ENCODE measurements around the gene SPIN4. TPM values are rescaled to one million over a fixed set of nuclear protein-coding genes. Genes with fewer than 3 reads are reported as not detected.
"Not testable (repeated sequence)": the region's sequence is repeated elsewhere in the genome, so short reads cannot be mapped to it uniquely, and the experiment has no call there.

SPIN4 gene
- total RNA-seq, 1 experiment from 2014 or later: 12.4 TPM

DNA sequence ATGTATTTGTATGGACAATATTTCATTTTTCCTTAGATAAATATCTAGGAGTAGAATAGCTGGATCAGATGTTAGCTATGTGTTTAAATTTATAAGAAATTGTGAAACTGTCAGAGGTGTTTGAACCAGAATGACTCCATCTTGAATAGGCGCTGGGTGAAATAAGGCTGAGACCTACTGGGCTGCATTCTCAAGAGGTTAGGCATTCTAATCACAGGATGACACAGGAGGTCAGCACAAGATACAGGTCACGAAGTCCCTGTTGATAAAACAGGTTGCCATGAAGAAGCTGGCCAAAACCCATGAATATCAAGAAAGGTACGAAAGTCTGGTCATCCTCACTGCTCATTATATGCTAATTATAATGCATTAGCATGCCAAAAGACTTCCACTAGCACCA is 36.3 kb upstream of the SPIN4 start:
- DNase-seq (ENCODE audit: low spot score): no peak
- no peak for TF ChIP-seq ATF2 (CRISPR knock-in tag; IDR thresholded peaks at IDR 0.05; ENCODE audit: borderline replicate concordance, low read depth)
- no peak for TF ChIP-seq TEAD4 (CRISPR knock-in tag; IDR thresholded peaks at IDR 0.05)
- no peak for TF ChIP-seq AFF4 (CRISPR knock-in tag; IDR thresholded peaks at IDR 0.05; ENCODE audit: borderline replicate concordance)
- no peak for TF ChIP-seq JUN (CRISPR knock-in tag; IDR thresholded peaks at IDR 0.05)
- TF ChIP-seq, protein P1, sequence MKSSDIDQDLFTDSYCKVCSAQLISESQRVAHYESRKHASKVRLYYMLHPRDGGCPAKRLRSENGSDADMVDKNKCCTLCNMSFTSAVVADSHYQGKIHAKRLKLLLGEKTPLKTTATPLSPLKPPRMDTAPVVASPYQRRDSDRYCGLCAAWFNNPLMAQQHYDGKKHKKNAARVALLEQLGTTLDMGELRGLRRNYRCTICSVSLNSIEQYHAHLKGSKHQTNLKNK (CRISPR knock-in tag; IDR thresholded peaks at IDR 0.05): no peak
- CTCF ChIA-PET: no interaction called here
- Mint-ChIP-seq H3K36me3 (peaks cover 7% of the 10 kb centered on the region; the same call in 1 of the 2 replicates), H3K27me3 (ENCODE audit: low read depth) (peaks cover under 1% of the 10 kb centered on the region; the same call in 1 of the 2 replicates), H3K4me3 (no peak overlapping the region), H3K9me3 (peaks cover 4% of the 10 kb centered on the region; the same call in 1 of the 2 replicates), H3K27ac (no peak overlapping the region), H3K4me1 (peaks cover 15% of the 10 kb centered on the region)
- ATAC-seq: no peak
- POLR2A ChIA-PET: no interaction called here

GRCh38 chrX:63384263-63384662 is 33.1 kb upstream of the SPIN4 start:
- H3K27ac Mint-ChIP-seq; ATAC-seq; DNase-seq (ENCODE audit: low spot score); POLR2A ChIA-PET; H3K4me3 Mint-ChIP-seq; CTCF ChIA-PET; H3K9me3 Mint-ChIP-seq; H3K36me3 Mint-ChIP-seq; H3K27me3 Mint-ChIP-seq (ENCODE audit: low read depth): not testable (repeated sequence)
- H3K4me1 Mint-ChIP-seq: peaks cover 19% of the 10 kb centered on the region

DNA sequence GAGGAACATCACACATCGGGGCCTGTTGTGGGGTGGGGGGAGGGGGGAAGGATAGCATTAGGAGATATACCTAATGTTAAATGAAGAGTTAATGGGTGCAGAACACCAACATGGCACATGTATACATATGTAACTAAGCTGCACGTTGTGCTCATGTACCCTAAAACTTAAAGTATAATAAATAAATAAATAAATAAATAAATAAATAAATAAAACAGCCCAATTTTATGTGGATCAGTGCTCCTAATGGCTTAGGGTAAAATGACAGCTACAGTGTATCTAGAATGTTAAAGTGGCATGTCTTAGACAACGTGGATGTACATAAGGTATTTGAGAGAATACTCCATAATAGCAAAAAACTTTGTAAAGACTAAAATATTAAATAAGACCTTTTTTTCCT is 21.9 kb upstream of the SPIN4 start:
- Mint-ChIP-seq H3K36me3 (peaks cover 17% of the 10 kb centered on the region), H3K9me3 (peaks cover 26% of the 10 kb centered on the region), H3K4me1 (peaks cover 12% of the 10 kb centered on the region)
- H3K27me3 Mint-ChIP-seq (ENCODE audit: low read depth); ATAC-seq; CTCF ChIA-PET; H3K4me3 Mint-ChIP-seq; DNase-seq (ENCODE audit: low spot score); POLR2A ChIA-PET; H3K27ac Mint-ChIP-seq: not testable (repeated sequence)

DNA sequence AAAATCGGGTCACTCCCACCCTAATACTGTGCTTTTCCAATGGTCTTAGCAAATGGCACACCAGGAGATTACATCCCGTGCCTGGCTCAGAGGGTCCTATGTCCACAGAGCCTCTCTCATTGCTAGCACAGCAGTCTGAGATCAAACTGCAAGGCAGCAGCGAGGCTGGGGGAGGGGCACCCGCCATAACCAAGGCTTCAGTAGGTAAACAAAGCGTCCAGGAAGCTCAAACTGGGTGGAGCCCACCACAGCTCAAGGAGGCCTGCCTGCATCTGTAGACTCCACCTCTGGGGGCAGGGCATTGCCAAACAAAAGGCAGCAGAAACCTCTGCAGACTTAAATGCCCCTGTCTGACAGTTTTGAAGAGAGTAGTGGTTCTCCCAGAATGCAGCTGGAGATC is 16.6 kb upstream of the SPIN4 start:
- Mint-ChIP-seq H3K36me3 (peaks cover 53% of the 10 kb centered on the region), H3K9me3 (peaks cover 61% of the 10 kb centered on the region)
- POLR2A ChIA-PET; CTCF ChIA-PET; ATAC-seq; H3K4me3 Mint-ChIP-seq; H3K4me1 Mint-ChIP-seq; H3K27me3 Mint-ChIP-seq (ENCODE audit: low read depth); DNase-seq (ENCODE audit: low spot score); H3K27ac Mint-ChIP-seq: not testable (repeated sequence)

- H3K4me3 Mint-ChIP-seq: no peak overlapping the region
- ChIA-PET POLR2A (no interaction called here), CTCF (no interaction called here)
- H3K36me3 Mint-ChIP-seq: peaks cover 45% of the 10 kb centered on the region
- no peak for ATAC-seq
- peaks cover 46% of the 10 kb centered on the region for H3K9me3 Mint-ChIP-seq
- H3K27ac Mint-ChIP-seq: no peak overlapping the region
- H3K4me1 Mint-ChIP-seq: peaks cover 22% of the 10 kb centered on the region
- H3K27me3 Mint-ChIP-seq (ENCODE audit: low read depth): peaks cover 24% of the 10 kb centered on the region
- no peak for DNase-seq (ENCODE audit: low spot score)
- TF ChIP-seq JAZF1 (CRISPR knock-in tag; IDR thresholded peaks at IDR 0.05) (no peak), ZNF532 (CRISPR knock-in tag; IDR thresholded peaks at IDR 0.05; ENCODE audit: borderline replicate concordance) (no peak), ETV6 (CRISPR knock-in tag; IDR thresholded peaks at IDR 0.05) (no peak), ELF4 (CRISPR knock-in tag; IDR thresholded peaks at IDR 0.05; ENCODE audit: low read depth) (no peak), TCF7 (CRISPR knock-in tag; IDR thresholded peaks at IDR 0.05; ENCODE audit: low read depth) (no peak), ZNF317 (CRISPR knock-in tag; IDR thresholded peaks at IDR 0.05; ENCODE audit: borderline replicate concordance, low read depth) (no peak)
- TF ChIP-seq, protein P2, sequence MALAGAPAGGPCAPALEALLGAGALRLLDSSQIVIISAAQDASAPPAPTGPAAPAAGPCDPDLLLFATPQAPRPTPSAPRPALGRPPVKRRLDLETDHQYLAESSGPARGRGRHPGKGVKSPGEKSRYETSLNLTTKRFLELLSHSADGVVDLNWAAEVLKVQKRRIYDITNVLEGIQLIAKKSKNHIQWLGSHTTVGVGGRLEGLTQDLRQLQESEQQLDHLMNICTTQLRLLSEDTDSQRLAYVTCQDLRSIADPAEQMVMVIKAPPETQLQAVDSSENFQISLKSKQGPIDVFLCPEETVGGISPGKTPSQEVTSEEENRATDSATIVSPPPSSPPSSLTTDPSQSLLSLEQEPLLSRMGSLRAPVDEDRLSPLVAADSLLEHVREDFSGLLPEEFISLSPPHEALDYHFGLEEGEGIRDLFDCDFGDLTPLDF (CRISPR knock-in tag; IDR thresholded peaks at IDR 0.05): no peak
- TF ChIP-seq, protein P3, sequence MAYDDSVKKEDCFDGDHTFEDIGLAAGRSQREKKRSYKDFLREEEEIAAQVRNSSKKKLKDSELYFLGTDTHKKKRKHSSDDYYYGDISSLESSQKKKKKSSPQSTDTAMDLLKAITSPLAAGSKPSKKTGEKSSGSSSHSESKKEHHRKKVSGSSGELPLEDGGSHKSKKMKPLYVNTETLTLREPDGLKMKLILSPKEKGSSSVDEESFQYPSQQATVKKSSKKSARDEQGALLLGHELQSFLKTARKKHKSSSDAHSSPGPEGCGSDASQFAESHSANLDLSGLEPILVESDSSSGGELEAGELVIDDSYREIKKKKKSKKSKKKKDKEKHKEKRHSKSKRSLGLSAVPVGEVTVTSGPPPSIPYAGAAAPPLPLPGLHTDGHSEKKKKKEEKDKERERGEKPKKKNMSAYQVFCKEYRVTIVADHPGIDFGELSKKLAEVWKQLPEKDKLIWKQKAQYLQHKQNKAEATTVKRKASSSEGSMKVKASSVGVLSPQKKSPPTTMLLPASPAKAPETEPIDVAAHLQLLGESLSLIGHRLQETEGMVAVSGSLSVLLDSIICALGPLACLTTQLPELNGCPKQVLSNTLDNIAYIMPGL (CRISPR knock-in tag; IDR thresholded peaks at IDR 0.05): no peak
These were observed 12.7 kb upstream of the SPIN4 start for GRCh38 chrX:63363788-63364187.

Data from WTC11 (cell line).